Activated T-helper 17 cell treated with anti-CD3 and anti-CD28 coated beads, Interleukin-2, amount 50 U/mL, for 72 hours (primary cell): ENCODE results near the gene SLC5A8. TPM values are rescaled to one million over a fixed set of nuclear protein-coding genes. Genes with fewer than 3 reads are reported as not detected.
"Not testable (repeated sequence)": the region's sequence is repeated elsewhere in the genome, so short reads cannot be mapped to it uniquely, and the experiment has no call there.

Experiments used
- ATAC-seq: fragments of 150-1000 bp; cut with Tn5 transposase; replicated peaks from 2 replicates; pipeline ENCODE4 v1.10.0; 2021; ENCODE audit warnings: mild to moderate bottlenecking, moderate library complexity
- H3K27ac Mint-ChIP-seq: one replicate; pipeline ENCODE4 v1.8.0; 2022; ENCODE audit warnings: mixed read lengths
- H3K27me3 Mint-ChIP-seq: one replicate; pipeline ENCODE4 v1.8.0; 2022; ENCODE audit warnings: mixed read lengths
- H3K36me3 Mint-ChIP-seq: one replicate; pipeline ENCODE4 v1.8.0; 2022; ENCODE audit warnings: low read depth, mild to moderate bottlenecking, mixed read lengths
- H3K4me1 Mint-ChIP-seq: one replicate; pipeline ENCODE4 v1.8.0; 2022; ENCODE audit warnings: mixed read lengths
- H3K4me3 Mint-ChIP-seq: one replicate; pipeline ENCODE4 v1.8.0; 2022; ENCODE audit warnings: mild to moderate bottlenecking, mixed read lengths
- H3K9me3 Mint-ChIP-seq: one replicate; pipeline ENCODE4 v1.8.0; 2022; ENCODE audit warnings: mixed read lengths
- total RNA-seq, 2 donors: library from RNA; stranded (reverse); gene quantifications; one replicate each; pipeline ENCODE4 v1.2.3, GENCODE V29; 2022

The SLC5A8 gene
- total RNA-seq, 2 donors from 2014 or later: not detected

DNA sequence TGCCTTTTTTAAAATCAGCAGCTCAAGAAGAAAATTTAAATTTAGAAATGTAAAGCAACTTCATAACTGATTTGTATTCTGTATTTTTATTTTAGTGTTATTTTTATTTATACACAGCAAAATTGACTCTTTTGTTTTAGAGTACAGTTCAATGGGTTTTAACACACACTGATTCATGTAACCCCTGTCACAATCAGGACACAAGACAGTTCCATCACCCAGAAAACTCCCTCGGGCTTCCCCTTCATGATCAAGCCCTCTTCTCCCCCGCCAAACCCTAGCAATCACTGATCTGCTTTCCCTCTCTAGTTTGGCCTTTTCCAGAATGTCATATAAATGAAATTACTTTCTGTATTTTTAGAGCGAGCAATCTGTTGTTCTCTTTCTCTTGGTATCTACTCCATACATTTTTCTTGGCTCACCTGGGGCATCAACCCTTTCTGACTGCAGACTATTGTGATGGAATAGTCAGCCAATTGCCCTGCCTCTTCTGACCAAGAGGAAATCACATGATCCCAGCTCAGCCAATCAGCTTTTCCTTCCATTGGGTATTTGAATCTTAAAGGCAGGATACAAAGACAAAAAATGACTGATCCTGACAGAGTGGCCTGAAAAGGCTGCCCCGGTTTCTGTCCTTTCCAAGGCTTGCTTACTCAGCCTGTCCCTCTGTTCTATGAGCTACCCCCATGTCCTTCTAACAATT is 5.3 kb downstream of the SLC5A8 start:
- Mint-ChIP-seq H3K27me3 (peaks cover 21% of the 10 kb centered on the region), H3K36me3 (no peaks in the 10 kb centered on the region), H3K27ac (no peak overlapping the region), H3K4me3 (no peak overlapping the region), H3K9me3 (no peaks in the 10 kb centered on the region), H3K4me1 (no peaks in the 10 kb centered on the region)
- ATAC-seq: no peak

DNA sequence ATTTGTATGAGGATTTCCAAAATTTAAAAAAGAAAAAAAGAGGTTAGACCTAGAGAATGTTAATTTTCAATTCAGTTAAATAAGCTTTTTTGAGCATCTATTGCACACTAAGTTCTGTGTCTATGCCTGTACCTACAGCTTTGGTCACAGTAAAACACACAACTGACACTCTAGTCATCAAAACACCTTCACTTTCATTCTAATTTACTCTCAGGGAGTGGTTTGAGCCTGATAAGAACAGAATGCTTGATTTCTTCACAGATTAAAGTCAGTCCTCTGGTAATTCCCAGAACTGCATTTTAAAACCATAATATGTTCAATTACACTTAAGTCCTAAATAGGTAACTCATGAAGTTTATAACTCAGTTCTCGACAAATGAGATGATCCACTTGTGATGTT is 9.2 kb downstream of the SLC5A8 start:
- no peak overlapping the region for H3K27ac Mint-ChIP-seq
- ATAC-seq: no peak
- no peak overlapping the region for H3K4me3 Mint-ChIP-seq
- H3K4me1 Mint-ChIP-seq: no peaks in the 10 kb centered on the region
- H3K36me3 Mint-ChIP-seq: no peaks in the 10 kb centered on the region
- H3K27me3 Mint-ChIP-seq: peaks cover 3% of the 10 kb centered on the region
- no peaks in the 10 kb centered on the region for H3K9me3 Mint-ChIP-seq

DNA sequence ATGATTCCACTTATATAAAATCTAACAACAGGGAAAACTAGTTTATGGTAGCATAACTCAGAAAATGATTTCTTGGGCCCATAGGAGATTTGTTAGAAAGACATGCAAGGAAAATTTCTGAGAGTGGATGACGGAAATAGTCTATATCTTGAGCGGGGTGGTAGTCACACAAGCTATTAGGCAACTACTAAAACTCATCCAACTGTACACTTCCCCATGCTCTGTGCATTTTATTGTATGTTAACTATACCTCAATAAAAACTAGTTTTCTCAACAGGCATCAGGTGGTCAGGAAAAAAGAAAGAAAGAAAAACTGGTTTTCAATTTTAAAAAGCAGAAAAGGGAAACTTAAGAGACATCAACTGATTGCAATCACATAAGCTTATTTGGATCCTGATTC is 9.9 kb downstream of the SLC5A8 start:
- H3K4me3 Mint-ChIP-seq: no peak overlapping the region
- H3K4me1 Mint-ChIP-seq: no peaks in the 10 kb centered on the region
- H3K27ac Mint-ChIP-seq: no peak overlapping the region
- ATAC-seq: no peak
- H3K9me3 Mint-ChIP-seq: no peaks in the 10 kb centered on the region
- H3K27me3 Mint-ChIP-seq: peaks cover 3% of the 10 kb centered on the region
- no peaks in the 10 kb centered on the region for H3K36me3 Mint-ChIP-seq

DNA sequence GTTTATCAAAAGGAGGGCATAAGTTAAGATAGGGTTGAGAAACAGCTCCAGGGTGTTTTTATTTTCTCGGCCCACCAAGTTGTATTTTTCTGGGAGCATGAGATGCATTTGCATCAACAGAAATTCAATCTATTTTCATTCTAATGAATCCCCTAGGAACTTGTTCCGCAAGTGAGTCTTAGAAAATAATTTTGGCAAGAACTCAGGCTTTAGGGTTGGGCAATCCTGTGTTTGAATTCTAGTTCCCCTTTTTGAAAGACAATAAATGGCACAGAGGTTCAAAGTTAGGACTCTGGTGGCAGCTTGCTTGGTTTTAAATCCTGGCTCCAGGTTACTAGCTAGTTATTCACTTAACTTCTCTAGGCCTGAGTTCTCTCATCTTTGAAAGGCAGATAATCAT is 23.7 kb downstream of the SLC5A8 start:
- no peaks in the 10 kb centered on the region for H3K27me3 Mint-ChIP-seq
- H3K9me3 Mint-ChIP-seq: no peaks in the 10 kb centered on the region
- H3K27ac Mint-ChIP-seq: no peak overlapping the region
- H3K4me3 Mint-ChIP-seq: no peak overlapping the region
- no peaks in the 10 kb centered on the region for H3K36me3 Mint-ChIP-seq
- H3K4me1 Mint-ChIP-seq: no peaks in the 10 kb centered on the region
- ATAC-seq: no peak

DNA sequence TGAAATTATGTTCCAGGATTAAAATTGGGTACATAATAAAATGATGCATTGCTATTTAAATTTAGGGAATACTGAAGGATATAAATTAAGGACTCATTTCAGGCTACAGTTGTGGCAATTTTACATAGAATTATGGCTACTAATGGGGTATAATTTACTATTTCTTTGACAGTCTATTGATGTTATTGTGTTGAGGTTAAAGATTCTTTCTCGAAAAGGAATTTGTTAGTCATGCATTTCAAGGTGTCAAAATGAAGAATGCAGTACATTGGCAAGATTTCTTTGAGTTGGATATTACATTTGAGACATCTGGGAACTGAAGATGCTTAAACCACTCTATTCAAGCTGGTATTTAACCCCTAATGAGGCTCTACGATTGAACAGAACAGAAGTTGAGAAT is 28.3 kb downstream of the SLC5A8 start:
- Mint-ChIP-seq H3K4me1 (no peaks in the 10 kb centered on the region), H3K9me3 (no peaks in the 10 kb centered on the region), H3K4me3 (no peak overlapping the region), H3K27me3 (no peaks in the 10 kb centered on the region), H3K36me3 (no peaks in the 10 kb centered on the region), H3K27ac (no peak overlapping the region)
- ATAC-seq: no peak

DNA sequence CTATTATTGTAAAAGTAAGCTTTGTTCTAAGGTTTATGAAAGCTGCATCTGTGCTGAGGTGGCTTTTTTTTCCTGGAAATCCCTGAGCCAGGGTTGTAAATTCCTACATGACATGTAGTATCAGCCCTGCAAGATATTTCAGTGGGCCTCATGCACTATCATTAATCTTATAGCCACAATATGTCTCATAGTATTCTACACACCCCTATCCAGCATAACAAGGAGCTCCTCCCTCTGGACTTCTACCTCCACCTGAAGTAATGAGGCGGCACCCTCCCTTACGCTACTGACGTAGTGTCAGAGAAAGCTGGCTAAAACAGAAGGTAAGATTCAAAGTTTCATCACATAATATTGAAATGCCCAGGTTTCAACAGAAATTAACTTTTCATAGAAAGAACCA is 35.5 kb downstream of the SLC5A8 start:
- Mint-ChIP-seq H3K9me3 (peaks cover 3% of the 10 kb centered on the region), H3K36me3 (no peaks in the 10 kb centered on the region), H3K4me1 (no peaks in the 10 kb centered on the region)

DNA sequence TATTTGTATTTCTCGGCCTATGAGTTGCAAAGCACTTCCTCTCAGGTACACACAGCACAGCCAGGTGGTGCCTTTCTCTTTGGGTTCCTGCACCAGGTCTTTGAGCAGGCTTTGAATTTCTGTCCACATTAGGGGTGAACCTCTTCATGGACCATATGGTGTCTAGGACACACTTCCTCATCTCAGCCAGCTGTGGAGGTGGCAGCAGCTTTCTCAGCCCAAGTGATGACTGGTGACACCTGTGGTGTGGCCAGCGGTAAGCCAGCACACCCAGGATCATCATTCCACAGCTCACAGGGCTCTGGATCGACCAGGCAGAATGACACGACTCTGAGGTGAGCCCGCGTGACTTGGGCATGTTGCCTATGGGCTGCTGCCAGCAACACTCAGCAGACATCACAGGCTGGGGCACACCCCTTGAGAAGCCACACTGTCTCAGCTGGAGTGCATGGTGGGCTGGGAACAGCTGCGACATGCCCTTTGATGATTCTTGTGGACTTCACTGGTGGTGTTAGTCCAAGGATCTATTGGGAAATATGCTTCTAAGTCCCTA is 36.8 kb downstream of the SLC5A8 start:
- no peak overlapping the region for H3K4me3 Mint-ChIP-seq
- H3K27ac Mint-ChIP-seq: no peak overlapping the region

More for the DNA sequence above, 35.5 kb downstream of the SLC5A8 start:
- Mint-ChIP-seq H3K4me3 (no peak overlapping the region), H3K27me3 (peaks cover 7% of the 10 kb centered on the region), H3K27ac (no peak overlapping the region)
- ATAC-seq: no peak

DNA sequence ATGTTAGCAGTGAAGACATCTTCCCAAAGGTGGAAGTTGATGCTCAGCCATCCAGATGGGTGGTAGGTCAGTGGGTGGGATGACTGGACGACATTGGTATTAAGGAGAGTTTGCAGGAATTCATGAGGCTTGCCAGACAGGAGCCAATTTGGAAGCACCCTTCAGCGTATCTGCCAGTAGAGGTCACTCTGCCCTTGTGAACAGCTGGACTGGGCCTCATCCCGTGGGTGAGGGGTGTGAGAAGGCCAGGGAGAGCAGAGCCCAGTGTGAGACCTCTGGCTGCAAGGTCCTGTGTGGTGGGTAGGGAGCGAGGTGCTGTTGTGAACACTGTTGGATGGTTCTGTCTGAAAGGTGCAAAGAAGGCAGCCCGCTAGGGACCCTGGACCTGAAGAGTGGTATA is 37.7 kb downstream of the SLC5A8 start:
- peaks cover 7% of the 10 kb centered on the region for H3K27me3 Mint-ChIP-seq
- no peak overlapping the region for H3K27ac Mint-ChIP-seq
- no peaks in the 10 kb centered on the region for H3K4me1 Mint-ChIP-seq
- peaks cover 3% of the 10 kb centered on the region for H3K9me3 Mint-ChIP-seq
- no peak for ATAC-seq
- no peaks in the 10 kb centered on the region for H3K36me3 Mint-ChIP-seq
- no peak overlapping the region for H3K4me3 Mint-ChIP-seq

More for the DNA sequence above, 36.8 kb downstream of the SLC5A8 start:
- Mint-ChIP-seq H3K4me1 (no peaks in the 10 kb centered on the region), H3K36me3 (no peaks in the 10 kb centered on the region), H3K9me3 (peaks cover 3% of the 10 kb centered on the region), H3K27me3 (peaks cover 7% of the 10 kb centered on the region)
- ATAC-seq: no peak

DNA sequence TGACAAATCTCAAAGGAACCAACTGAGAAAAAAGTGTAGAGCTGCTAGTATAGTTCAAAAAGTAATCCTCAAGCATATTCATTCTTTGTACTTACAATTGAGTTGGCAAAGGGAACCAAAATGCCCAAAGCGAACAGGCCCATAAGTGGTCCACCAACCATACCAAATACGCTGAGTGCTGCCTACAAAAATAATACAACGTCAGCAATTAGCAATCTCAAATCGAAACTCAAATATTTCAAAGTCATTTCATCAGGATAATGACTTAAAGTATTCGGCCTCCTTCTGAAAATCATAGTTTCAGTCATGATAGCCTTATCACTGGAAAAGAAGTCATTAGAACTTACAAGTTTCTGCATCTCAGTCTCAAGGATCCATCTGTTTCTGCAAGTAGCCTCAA is 42.0 kb downstream of the SLC5A8 start:
- no peaks in the 10 kb centered on the region for H3K9me3 Mint-ChIP-seq
- H3K4me3 Mint-ChIP-seq: no peak overlapping the region
- no peaks in the 10 kb centered on the region for H3K36me3 Mint-ChIP-seq
- ATAC-seq: no peak
- peaks cover 10% of the 10 kb centered on the region for H3K27me3 Mint-ChIP-seq
- no peaks in the 10 kb centered on the region for H3K4me1 Mint-ChIP-seq
- H3K27ac Mint-ChIP-seq: no peak overlapping the region

DNA sequence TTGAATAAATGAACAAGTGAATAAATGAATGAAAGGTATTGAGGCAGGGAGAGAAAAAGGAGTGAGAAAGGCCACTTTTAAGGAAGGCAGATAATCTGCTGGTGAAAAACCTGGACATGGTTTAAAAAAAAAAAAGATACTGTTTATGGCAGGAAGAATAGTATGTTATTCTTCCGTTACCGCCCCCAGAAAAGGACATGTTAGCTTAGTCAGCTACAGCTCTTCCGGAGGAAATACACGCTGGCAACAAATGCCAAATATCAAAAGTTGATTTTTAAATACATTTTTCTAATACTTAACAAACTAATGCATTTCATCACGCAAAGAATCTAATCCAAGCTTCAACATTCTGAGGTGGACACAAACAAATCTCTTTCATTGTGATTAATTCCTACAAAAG is 43.2 kb downstream of the SLC5A8 start:
- H3K27me3 Mint-ChIP-seq: peaks cover 10% of the 10 kb centered on the region
- H3K36me3 Mint-ChIP-seq: no peaks in the 10 kb centered on the region
- H3K27ac Mint-ChIP-seq: no peak overlapping the region
- ATAC-seq: no peak
- no peaks in the 10 kb centered on the region for H3K9me3 Mint-ChIP-seq
- no peaks in the 10 kb centered on the region for H3K4me1 Mint-ChIP-seq
- H3K4me3 Mint-ChIP-seq: no peak overlapping the region

DNA sequence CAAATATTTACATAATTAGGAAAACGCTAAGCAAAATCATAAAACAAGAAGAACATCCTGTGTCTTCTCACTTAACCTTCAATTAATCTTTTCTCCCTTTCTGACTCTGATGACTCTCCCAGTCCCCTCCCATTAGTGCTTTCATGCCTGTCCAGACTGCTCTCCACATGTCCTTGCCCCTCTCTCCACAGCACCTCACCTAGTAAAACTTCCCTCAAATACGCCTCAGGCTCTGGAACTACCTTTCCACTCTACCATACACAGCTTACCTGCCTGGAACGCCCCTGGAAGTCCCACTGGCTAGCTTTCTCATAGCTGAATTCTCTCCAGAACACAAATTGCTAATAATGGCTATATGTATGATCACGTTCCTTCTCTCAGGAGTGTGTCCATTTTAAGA is 44.7 kb downstream of the SLC5A8 start:
- Mint-ChIP-seq H3K9me3 (no peaks in the 10 kb centered on the region), H3K36me3 (no peaks in the 10 kb centered on the region), H3K4me3 (no peak overlapping the region), H3K27me3 (peaks cover 3% of the 10 kb centered on the region), H3K27ac (no peak overlapping the region), H3K4me1 (no peaks in the 10 kb centered on the region)
- ATAC-seq: no peak

DNA sequence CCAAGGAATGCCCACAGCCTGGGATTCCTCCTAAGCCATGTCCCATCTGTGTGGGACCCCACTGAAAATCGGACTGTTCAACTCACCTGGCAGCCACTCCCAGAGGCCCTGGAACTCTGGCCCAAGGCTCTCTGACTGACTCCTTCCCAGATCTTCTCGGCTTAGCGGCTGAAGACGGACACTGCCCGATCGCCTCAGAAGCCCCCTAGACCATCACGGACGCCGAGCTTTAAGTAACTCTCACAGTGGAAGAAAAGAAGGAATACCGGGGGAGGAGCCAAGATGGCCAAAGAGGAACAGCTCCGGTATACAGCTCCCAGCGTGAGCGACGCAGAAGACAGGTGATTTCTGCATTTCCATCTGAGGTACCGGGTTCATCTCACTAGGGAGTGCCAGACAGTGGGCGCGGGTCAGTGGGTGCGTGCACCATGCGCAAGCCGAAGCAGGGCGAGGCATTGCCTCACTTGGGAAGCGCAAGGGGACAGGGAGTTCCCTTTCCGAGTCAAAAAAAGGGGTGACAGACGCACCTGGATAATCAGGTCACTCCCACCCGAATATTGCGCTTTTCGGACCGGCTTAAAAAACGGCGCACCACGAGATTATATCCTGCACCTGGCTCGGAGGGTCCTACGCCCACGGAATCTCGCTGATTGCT is 64.1 kb downstream of the SLC5A8 start:
- not testable (repeated sequence) for H3K27ac Mint-ChIP-seq, H3K27me3 Mint-ChIP-seq, H3K4me1 Mint-ChIP-seq, H3K4me3 Mint-ChIP-seq, H3K36me3 Mint-ChIP-seq, ATAC-seq, H3K9me3 Mint-ChIP-seq

DNA sequence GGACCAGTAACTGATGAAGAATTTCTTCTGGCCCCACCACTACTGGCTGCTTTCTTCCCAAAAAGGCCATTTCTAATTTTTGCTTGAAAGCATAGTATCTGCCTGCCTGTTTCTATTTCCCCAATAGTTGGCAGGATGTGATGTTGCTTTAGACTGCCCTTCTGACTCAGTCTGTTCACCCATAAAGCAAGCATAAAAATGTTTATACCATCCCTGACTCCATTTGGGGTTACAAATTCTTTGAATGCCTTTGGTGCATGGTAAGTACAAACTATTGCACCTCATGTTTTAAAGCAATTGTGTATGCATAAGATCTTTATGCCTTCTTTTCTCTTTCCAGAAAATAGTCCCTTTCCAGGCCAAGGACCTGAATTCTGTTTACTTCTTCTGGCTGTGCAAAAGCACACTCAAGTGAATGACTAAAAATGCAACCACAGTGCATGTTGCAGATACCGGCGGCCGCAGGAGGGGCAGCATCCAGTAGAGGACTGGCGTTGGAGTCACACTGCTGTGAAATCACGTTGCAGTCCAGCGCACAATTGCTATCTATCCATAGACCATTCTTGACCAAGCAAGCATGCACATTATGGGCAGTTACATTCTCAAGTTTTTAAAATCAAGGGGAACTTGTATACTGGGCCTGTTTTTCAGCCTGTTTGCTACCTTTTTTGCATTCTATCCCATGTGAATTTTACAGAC is 82.4 kb downstream of the SLC5A8 start:
- Mint-ChIP-seq H3K9me3 (peaks cover 5% of the 10 kb centered on the region), H3K4me1 (no peaks in the 10 kb centered on the region), H3K27me3 (peaks cover 9% of the 10 kb centered on the region), H3K4me3 (no peak overlapping the region), H3K36me3 (no peaks in the 10 kb centered on the region), H3K27ac (no peak overlapping the region)
- ATAC-seq: no peak

DNA sequence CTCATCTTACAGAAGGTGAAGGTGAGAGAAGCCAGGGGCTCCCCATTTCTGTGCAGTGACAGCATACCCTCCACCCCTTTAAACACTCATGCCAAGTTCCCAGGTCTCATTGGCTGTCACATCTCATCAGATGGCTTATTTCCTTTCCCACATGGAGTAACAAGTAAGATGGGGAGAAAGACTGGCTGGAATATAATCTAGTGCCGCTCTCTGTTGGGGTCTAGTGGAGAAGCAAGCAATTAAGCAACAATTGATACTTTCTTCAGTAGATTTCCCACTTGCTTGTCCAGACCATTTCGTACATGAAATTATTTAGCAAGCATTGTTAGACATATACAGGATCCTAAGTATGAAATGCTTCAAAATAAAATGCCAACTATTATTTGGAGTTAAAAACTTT is 92.2 kb downstream of the SLC5A8 start:
- ATAC-seq: no peak
- H3K27ac Mint-ChIP-seq: no peak overlapping the region
- no peaks in the 10 kb centered on the region for H3K27me3 Mint-ChIP-seq
- no peaks in the 10 kb centered on the region for H3K9me3 Mint-ChIP-seq
- no peak overlapping the region for H3K4me3 Mint-ChIP-seq
- no peaks in the 10 kb centered on the region for H3K36me3 Mint-ChIP-seq
- no peaks in the 10 kb centered on the region for H3K4me1 Mint-ChIP-seq

DNA sequence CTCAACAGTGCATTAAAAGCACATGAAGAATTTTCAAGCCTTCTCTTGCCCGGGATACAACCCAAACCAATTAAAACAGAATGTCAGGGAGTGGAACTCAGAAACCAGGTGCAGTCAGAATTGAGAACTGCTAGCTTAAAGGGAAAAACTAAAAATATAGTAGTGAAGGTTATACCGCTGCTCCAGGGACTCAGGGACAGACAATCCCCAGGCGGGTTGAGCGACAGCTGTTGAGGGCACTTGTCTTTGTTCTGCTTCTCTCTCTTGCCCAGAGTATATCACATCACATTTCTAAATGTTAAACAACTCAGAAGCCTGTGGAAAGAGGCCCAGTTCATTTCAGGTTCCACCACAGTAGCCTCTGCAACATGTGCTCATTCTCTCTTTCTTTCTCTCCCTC is 93.1 kb downstream of the SLC5A8 start:
- H3K36me3 Mint-ChIP-seq: no peaks in the 10 kb centered on the region
- no peaks in the 10 kb centered on the region for H3K4me1 Mint-ChIP-seq
- no peak for ATAC-seq
- no peak overlapping the region for H3K27ac Mint-ChIP-seq
- H3K9me3 Mint-ChIP-seq: no peaks in the 10 kb centered on the region
- no peaks in the 10 kb centered on the region for H3K27me3 Mint-ChIP-seq
- H3K4me3 Mint-ChIP-seq: no peak overlapping the region
